Stimulated activated CD4-positive, alpha-beta T cell treated with anti-CD3 and anti-CD28 coated beads, Interleukin-1b, Interleukin-23, amount 100 ng/mL, for 24 hours (primary cell): Measurements from ENCODE around the gene L3MBTL3.

ENCODE experiments used
- DNase-seq, 4 experiments: peaks; one replicate each; pipeline ENCODE4 v3.0.0-alpha.2; 2020; ENCODE audit warnings: low read depth in 4 of 4, low spot score in 1 of 4

The L3MBTL3 gene

GRCh38 chr6:130176378-130176777 lies 158.0 kb downstream of the L3MBTL3 start:
- no peak for DNase-seq

GRCh38 chr6:130178692-130179091 lies 160.3 kb downstream of the L3MBTL3 start:
- no peak for DNase-seq

- no peak for DNase-seq
These were observed 164.1 kb downstream of the L3MBTL3 start for GRCh38 chr6:130182466-130182865.

GRCh38 chr6:130183271-130184222 lies 165.2 kb downstream of the L3MBTL3 start:
- no peak for DNase-seq

- DNase-seq = no peak
These were observed 167.3 kb downstream of the L3MBTL3 start for GRCh38 chr6:130185658-130186057.

- no peak for DNase-seq
These were observed 169.2 kb downstream of the L3MBTL3 start for GRCh38 chr6:130187335-130188206.

- no peak for DNase-seq
These were observed 170.0 kb downstream of the L3MBTL3 start for GRCh38 chr6:130188207-130188899.

- no peak for DNase-seq
These were observed 171.4 kb downstream of the L3MBTL3 start for GRCh38 chr6:130189531-130190397.
